PC-9 (cell line): ENCODE measurements around the gene GATAD2B. TPM values are rescaled to one million over a fixed set of nuclear protein-coding genes. Genes with fewer than 3 reads are reported as not detected.

Experiments
- Bru-seq: library from RNA; stranded (reverse); fragments of 400-500 nt; gene quantifications from one replicate; lab custom pipeline; 2021; lab: Mats Ljungman, UMichigan
- BruChase-seq, 2 experiments: library from RNA; stranded (reverse); fragments of 400-500 nt; gene quantifications; one replicate each; lab custom pipeline; 2021; lab: Mats Ljungman, UMichigan
- BruUV-seq: library from RNA; stranded (reverse); fragments of 400-500 nt; replicated peaks from 2 replicates; lab custom pipeline; 2021; lab: Mats Ljungman, UMichigan
- CTCF ChIA-PET: fragments of 300-600 bp; sonication (Branson Sonifier 250); formaldehyde crosslinking; loops from one replicate; lab custom pipeline; 2022; ENCODE audit warnings: antibody characterized with exemption; lab: Charles Lee
- POLR2A ChIA-PET: fragments of 300-600 bp; sonication (Branson Sonifier 250); formaldehyde crosslinking; loops from one replicate; lab custom pipeline; 2022; ENCODE audit warnings: antibody characterized with exemption; ENCODE audit not compliant: unreplicated experiment; lab: Charles Lee
- DNase-seq, 2 experiments: peaks; one replicate each; pipeline versions ENCODE4 v3.0.0 to v3.0.0-alpha.2; 2015 to 2022; ENCODE audit warnings: mixed read lengths in 1 of 2
- H2AFZ ChIP-seq: fragments of 200-600 bp; sonication (generic); 2 replicates; pipeline ENCODE4 v1.8.1; 2017; ENCODE audit warnings: antibody characterized with exemption
- H3F3A ChIP-seq: fragments of 200-600 bp; sonication (generic); 2 replicates; pipeline ENCODE4 v1.8.1; 2017; ENCODE audit warnings: antibody characterized with exemption, mild to moderate bottlenecking, low read depth; ENCODE audit not compliant: insufficient read depth
- H3K27ac ChIP-seq: fragments of 200-600 bp; sonication (generic); 2 replicates; pipeline ENCODE4 v1.6.1; 2016; ENCODE audit warnings: mixed run types
- H3K27me3 ChIP-seq: fragments of 200-600 bp; sonication (generic); 2 replicates; pipeline ENCODE4 v1.6.1; 2016; ENCODE audit warnings: low read depth, mixed run types; ENCODE audit not compliant: insufficient read depth
- H3K36me3 ChIP-seq: fragments of 200-600 bp; sonication (generic); 2 replicates; pipeline ENCODE4 v1.6.1; 2016; ENCODE audit warnings: low read depth, mixed run types
- H3K4me1 ChIP-seq: fragments of 200-600 bp; sonication (generic); replicated peaks from 2 replicates; pipeline ENCODE4 v1.6.1; 2016; ENCODE audit warnings: mixed run types; ENCODE audit not compliant: insufficient read depth
- H3K4me2 ChIP-seq: fragments of 200-600 bp; sonication (generic); 2 replicates; pipeline ENCODE4 v1.6.1; 2017; ENCODE audit warnings: mixed run types
- H3K4me3 ChIP-seq: fragments of 200-600 bp; sonication (generic); 2 replicates; pipeline ENCODE4 v1.6.1; 2016; ENCODE audit warnings: mixed run types
- H3K79me2 ChIP-seq: fragments of 200-600 bp; sonication (generic); 2 replicates; pipeline ENCODE4 v1.6.1; 2017; ENCODE audit warnings: low read depth, mixed run types
- H3K9me2 ChIP-seq: fragments of 200-600 bp; sonication (generic); 2 replicates; pipeline ENCODE4 v1.8.1; 2017; ENCODE audit warnings: mild to moderate bottlenecking; ENCODE audit not compliant: insufficient read depth
- H3K9me3 ChIP-seq: fragments of 200-600 bp; sonication (generic); 2 replicates; pipeline ENCODE4 v1.8.1; 2016; ENCODE audit warnings: low read depth; ENCODE audit not compliant: insufficient read depth
- H4K20me1 ChIP-seq: fragments of 200-600 bp; sonication (generic); 2 replicates; pipeline ENCODE4 v1.8.1; 2017; ENCODE audit not compliant: insufficient read depth
- CTCF ChIP-seq: fragments of 200-600 bp; sonication (generic); conservative IDR thresholded peaks from 2 replicates; pipeline ENCODE4 v1.6.1; 2017; ENCODE audit warnings: mixed run types, antibody characterized with exemption, mild to moderate bottlenecking, moderate library complexity
- EZH2 ChIP-seq: fragments of 200-600 bp; sonication (generic); IDR thresholded peaks from 2 replicates; pipeline ENCODE4 v1.8.0; 2017; ENCODE audit warnings: antibody characterized with exemption, low read depth
- intact Hi-C: fragments of 100-400 bp; cut with micrococcal nuclease; formaldehyde crosslinking; loops from one replicate; pipeline ENCODE4 v1.10.0; 2022; ENCODE audit not compliant: unreplicated experiment
- long read RNA-seq: library from polyadenylated mRNA; stranded (forward); transcript quantifications from one replicate; pipeline ENCODE4 v2.0.0, GENCODE V29; 2022
- total RNA-seq: library from RNA; stranded (reverse); gene quantifications from 2 replicates; pipeline ENCODE4 v1.2.3, GENCODE V29; 2021

GATAD2B gene
- 51.4 and 56.1 TPM in 2 replicates for total RNA-seq
- Bru-seq, nascent RNA = percentile 87 among the genes with signal in this experiment
- BruChase-seq, experiment 1, labeled RNA remaining after a 2-hour chase = percentile 84 among the genes with signal in this experiment
- percentile 77 among the genes with signal in this experiment for BruChase-seq, experiment 2, labeled RNA remaining after a 6-hour chase
- long read RNA-seq, partial matches to known transcripts = 1 of 11 reads
- long read RNA-seq, other reads (novel, unspliced or antisense) = 10 of 11 reads

GRCh38 chr1:153922972-153923925, at the start of gene GATAD2B:
GATAD2B (minus strand) TSS chr1:153922972; CDS start chr1:153828347, 94,625 bp downstream.
- Histone ChIP-seq H3K27ac (peak within 1 kb of the TSS; percentile 76), H4K20me1 (peaks cover 35% of the 10 kb centered on the region), H3K9me3 (no peaks in the 10 kb centered on the region), H3K27me3 (no peaks in the 10 kb centered on the region), H3F3A (peaks cover 15% of the 10 kb centered on the region; the same call in 1 of the 2 replicates), H3K4me2 (peak within 1 kb of the TSS; percentile 87), H3K79me2 (peaks cover 39% of the 10 kb centered on the region), H3K4me3 (peak within 1 kb of the TSS; percentile 75), H3K4me1 (peaks cover 32% of the 10 kb centered on the region), H2AFZ (peak within 1 kb of the TSS; percentile 86), H3K36me3 (no peaks in the 10 kb centered on the region; the same call in 1 of the 2 replicates), H3K9me2 (no peaks in the 10 kb centered on the region)
- BruUV-seq = TSS peak; percentile 94
- ChIA-PET CTCF (interaction anchor here (0.6 to 0.8 kb wide), 2 partner anchors 13 to 23 kb away, joined by 4 read pairs; no protein-coding TSS in a partner anchor), POLR2A (interaction anchor here (0.5 to 0.7 kb wide), 7 partner anchors 12 to 355 kb away, joined by 3 to 15 read pairs (median 5); partner anchors contain the start of gene SLC39A1)
- TF ChIP-seq EZH2 (no peak), CTCF (no peak)
- DNase-seq = peak; percentile 99
- intact Hi-C loops = loop anchor here (1.0 to 10.0 kb wide), 2 partner anchors 35 to 118 kb away; partner anchors contain the start of gene CRTC2

- H3K27ac ChIP-seq = no peak overlapping the region
- no peak overlapping the region for H3K4me2 ChIP-seq
- peaks cover 26% of the 10 kb centered on the region for H3K4me1 ChIP-seq
- H3K36me3 ChIP-seq = 0 out of 2 replicates have a peak, but pooled peaks cover 13% of the 10 kb centered on the region
- POLR2A ChIA-PET = interaction anchor here (0.6 kb wide), 1 partner anchor 29 kb away, joined by 15 read pairs; no protein-coding TSS in a partner anchor
- TF ChIP-seq EZH2 (no peak), CTCF (no peak)
- DNase-seq = no peak
- no peaks in the 10 kb centered on the region for H3K9me2 ChIP-seq
- H3F3A ChIP-seq = peaks cover 54% of the 10 kb centered on the region
- no peaks in the 10 kb centered on the region for H4K20me1 ChIP-seq
- H2AFZ ChIP-seq = no peak overlapping the region
- peaks cover 18% of the 10 kb centered on the region for H3K79me2 ChIP-seq
- H3K4me3 ChIP-seq = no peak overlapping the region
- intact Hi-C loops = no loop called here
- no peaks in the 10 kb centered on the region for H3K27me3 ChIP-seq
- CTCF ChIA-PET = no interaction called here
- BruUV-seq = no TSS peak
- H3K9me3 ChIP-seq = no peaks in the 10 kb centered on the region
Observed at GRCh38 chr1:153970346-153970745, 47.6 kb upstream of the GATAD2B start.

GRCh38 chr1:153968972-153969371, 46.2 kb upstream of the GATAD2B start:
- H2AFZ ChIP-seq = no peak overlapping the region; the same call in 1 of the 2 replicates
- H3K27ac ChIP-seq = no peak overlapping the region
- ChIA-PET POLR2A (interaction anchor here (0.6 kb wide), 1 partner anchor 202 kb away, joined by 6 read pairs; no protein-coding TSS in a partner anchor), CTCF (interaction anchor here (0.5 kb wide), 1 partner anchor 406 kb away, joined by 7 read pairs; no protein-coding TSS in a partner anchor)
- H3K36me3 ChIP-seq = 0 out of 2 replicates have a peak, but pooled peaks cover 2% of the 10 kb centered on the region
- no peak for TF ChIP-seq EZH2
- H3K79me2 ChIP-seq = peaks cover 18% of the 10 kb centered on the region
- no peaks in the 10 kb centered on the region for H3K27me3 ChIP-seq
- peaks cover 55% of the 10 kb centered on the region for H3F3A ChIP-seq
- DNase-seq = no peak
- BruUV-seq = no TSS peak
- H3K9me2 ChIP-seq = no peaks in the 10 kb centered on the region
- H4K20me1 ChIP-seq = no peaks in the 10 kb centered on the region
- no peaks in the 10 kb centered on the region for H3K9me3 ChIP-seq
- intact Hi-C loops = loop anchor here (10.0 kb wide), 2 partner anchors 404 to 434 kb away; partner anchors contain the start of genes S100A2 and S100A6
- peak overlapping the region; percentile 98 for H3K4me2 ChIP-seq
- H3K4me3 ChIP-seq = peak overlapping the region; percentile 90; the same call in 1 of the 2 replicates
- H3K4me1 ChIP-seq = peaks cover 35% of the 10 kb centered on the region
